CMK (cell line): ENCODE results near the gene CREB5.
"Not testable (repeated sequence)": the region's sequence is repeated elsewhere in the genome, so short reads cannot be mapped to it uniquely, and the experiment has no call there.

ENCODE experiments used
- DNase-seq: peaks from one replicate; pipeline ENCODE4 v3.0.0-alpha.2; 2010; ENCODE audit warnings: low read depth

The CREB5 gene

DNA sequence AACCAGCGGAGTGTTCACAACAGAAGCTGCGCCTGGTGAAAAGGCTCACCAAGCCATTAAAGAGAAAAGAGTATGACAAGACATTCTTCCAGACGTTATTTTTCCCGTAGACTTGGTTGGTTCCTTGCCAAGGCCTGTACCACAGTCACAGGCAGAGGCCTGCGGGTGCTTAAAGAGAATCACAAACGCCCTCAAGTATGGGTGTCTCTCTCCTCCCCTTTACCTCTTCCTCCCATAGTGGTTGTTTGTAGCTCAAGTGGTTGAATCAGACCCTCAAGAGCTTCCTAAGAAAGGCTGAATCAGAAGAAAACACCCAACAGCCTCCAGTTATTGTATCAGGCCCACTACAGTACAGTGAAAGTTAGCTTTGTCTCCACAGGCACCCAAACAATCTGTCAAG, 169.0 kb downstream of the CREB5 start:
- DNase-seq: no peak

DNA sequence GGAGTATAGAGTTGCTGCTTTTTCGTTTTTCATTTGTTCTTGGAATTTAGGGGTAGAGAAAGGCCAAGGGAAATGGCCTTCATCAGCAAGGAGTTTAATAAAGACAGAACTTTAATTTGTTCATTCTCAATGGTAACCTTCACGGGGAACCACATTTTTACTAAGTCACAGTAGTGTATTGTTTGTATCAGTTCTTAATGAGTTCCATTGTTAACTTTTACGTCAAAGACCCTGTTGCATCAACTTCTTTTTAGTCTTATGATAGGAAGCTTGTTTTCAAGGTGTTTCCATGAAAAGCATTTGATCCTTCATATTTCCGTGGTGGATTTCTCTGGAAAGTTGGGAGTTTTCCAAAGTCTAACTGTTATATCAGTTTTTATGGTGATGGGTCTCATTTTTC, 169.9 kb downstream of the CREB5 start:
- DNase-seq: no peak

DNA sequence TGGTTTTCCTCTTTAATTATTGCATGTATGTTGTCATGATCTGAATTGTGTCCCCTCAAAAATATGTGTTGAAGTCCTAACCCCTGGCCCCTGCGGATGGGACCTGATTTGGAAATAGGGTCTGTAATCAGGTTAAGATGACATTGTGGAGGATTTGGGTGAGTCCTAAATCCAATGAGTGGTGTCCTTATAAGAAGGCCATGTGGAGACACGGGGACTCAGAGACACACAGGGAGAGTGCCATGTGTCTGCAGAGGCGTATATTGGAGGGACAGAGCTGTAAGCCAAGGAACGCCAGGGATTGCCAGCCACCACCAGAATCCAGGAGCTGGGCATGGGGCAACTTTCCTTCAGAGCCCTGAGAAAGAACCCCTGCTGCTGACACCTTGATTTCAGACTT, 171.9 kb downstream of the CREB5 start:
- DNase-seq: no peak

DNA sequence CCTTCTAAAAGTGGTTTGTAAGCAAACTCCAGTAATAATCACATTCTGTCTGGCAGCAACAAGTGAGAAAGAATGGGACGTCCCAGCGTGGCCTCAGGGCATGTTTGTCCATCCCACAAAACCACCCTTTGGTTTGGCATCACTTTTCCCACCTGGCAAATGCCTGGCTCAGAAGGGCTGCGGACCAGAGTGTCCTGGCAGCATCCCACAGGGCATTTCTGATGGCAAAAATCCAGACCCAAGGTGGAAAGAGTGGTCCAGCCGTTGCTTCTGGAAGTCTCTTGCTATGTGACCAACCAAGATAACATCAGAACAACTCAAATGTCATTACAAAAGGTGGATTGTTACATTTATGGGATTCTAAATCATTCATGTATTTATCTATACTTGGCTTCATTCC, 174.4 kb downstream of the CREB5 start:
- no peak for DNase-seq

DNA sequence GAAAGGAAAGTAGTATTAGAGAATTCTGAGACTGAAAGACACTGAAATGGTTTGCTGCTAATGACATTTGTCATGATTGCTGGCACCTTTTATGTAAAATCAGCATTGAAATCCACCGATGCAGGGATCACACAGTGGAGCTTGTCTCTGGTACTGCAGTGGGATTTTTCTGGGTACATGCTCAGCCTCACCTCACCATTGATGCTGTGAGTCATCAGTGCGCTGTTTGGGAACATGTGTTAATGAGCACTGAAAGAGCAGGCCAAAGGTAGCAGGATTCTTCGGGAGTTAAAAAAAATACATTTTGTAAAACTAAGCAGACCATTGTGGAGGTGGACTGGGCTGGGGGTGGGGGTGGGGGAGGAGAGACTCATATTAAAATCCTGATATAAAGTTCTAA, 174.9 kb downstream of the CREB5 start:
- no peak for DNase-seq

DNA sequence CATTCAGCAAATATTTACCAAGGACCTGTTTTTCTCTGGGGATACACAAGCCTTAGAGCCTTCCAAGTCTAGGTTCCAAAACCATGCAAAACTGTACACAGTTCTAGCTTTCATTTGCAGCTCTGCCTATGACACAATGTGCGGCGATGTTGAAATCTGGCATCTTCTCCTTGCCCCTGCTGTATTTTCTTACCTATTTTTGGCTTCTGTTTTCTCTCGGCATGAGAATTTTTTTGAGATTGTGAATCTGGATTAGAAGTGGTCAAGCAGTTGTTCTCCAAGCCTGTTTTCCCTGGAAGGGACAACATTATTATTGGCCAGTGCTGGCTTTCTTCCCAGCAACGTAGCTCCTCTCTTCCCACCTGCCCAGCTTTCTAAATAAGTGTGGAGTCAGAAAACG, 176.3 kb downstream of the CREB5 start:
- no peak for DNase-seq

DNA sequence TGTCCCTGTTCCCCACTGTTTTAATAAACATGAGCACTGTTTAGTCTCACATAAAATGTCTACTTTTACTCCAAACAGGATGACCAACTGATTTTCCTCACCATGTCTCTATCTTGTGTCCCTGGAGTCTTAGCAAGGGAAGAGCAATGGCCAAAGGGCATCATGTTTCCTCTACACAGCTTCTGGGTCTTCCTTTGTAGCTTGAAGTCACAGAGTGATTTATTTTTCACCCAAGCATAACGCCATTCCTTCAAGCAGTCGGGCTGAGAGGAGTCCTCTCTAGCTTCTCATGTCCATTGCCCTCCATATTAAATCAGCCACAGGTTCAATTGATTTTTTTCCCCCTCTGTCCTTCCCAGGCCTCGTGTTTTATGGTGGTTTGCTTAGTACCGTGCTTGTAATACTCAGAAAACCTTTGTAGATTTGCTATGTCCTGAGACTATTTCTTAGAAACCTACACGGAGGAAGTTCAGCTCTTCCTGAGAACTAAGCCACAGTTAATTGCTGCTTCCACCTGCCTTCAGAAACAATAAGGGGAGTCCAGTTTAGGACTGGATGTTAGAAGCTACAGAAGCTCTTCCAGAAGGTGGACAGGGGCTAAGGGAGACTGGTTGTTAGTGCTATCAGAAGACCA, 178.8 kb downstream of the CREB5 start:
- no peak for DNase-seq

DNA sequence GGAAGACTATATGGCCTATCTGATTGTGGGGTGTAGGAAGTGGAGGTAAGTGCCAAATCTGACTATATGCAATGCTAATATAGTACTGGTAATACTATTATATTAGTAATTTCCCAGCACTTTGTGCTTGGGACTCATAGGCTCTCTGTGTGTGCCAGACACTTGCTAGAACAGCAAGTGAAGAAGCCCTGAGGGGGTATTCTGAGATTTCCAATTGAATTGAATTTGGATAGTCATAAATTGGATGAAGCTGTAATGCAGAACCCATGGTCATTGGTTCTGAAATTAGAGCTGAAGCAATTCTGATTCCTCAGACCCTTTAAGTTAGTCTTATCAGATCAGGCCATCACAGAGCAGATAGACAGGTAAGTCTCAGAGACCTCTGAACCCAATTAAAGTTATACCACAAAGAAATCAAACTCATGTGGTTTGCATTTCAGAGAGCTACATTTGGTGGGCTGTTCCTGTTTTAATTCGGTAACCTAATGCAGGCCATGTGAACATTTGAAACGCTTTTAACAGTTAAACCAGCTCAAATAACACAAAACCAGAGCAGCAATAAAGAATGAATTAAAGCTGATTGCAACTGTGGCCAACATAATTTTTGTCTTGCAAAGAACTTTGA, 179.5 kb downstream of the CREB5 start:
- no peak for DNase-seq

DNA sequence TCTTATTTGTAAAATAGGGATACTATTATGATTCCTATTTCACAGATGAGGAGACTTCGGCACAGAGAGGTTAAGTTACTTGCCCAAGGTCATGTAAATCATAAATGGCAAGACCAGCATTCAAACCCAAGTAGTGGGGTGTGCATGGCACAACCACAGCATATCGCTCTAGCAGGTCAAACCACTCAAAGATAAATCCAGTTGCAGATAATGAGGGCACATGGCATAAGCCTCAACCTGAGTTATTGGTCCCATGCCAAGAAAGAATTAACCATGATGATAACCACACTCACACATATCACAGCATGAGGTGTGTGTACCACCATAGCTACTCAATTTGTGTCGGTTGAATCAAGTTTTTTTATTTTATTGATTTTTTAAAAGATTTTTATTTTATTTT, 180.5 kb downstream of the CREB5 start:
- DNase-seq: no peak

DNA sequence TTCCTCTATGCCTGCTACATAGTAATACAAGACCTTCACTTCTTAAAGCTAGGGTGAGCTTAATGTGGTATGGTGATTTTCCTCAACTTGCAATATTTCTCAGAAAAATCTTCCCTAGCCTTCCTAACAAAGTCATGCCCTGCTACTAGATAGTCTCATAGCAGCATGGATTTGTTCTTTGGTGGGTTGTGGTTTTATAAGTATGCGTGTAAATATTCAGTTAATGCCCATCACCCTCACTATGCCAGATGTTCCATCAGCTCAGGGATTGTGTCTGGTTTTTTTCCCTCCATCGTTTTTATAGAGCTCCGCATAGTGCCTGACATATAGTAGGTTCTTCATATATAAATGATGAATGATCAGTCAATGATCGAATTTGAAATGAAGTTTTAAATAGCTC, 182.8 kb downstream of the CREB5 start:
- no peak for DNase-seq

DNA sequence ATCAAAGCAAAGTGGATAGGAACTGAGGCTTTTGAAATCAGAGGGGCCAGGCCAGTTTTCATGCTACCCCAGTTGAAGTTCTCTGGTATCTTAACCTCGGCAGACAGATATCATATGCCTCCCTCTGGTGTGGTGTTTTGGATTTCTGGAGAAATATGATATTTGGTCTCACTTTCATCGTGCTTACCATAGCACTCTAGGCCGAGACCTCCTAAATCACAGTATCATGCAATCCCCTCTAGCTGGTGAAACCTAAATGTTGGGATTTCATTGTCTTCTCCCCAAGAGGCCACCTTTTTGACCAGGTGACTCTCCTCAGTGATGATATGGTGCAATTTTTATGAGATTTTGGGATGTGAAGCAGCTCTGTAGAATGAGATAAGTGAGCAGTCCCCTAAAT, 183.5 kb downstream of the CREB5 start:
- no peak for DNase-seq

DNA sequence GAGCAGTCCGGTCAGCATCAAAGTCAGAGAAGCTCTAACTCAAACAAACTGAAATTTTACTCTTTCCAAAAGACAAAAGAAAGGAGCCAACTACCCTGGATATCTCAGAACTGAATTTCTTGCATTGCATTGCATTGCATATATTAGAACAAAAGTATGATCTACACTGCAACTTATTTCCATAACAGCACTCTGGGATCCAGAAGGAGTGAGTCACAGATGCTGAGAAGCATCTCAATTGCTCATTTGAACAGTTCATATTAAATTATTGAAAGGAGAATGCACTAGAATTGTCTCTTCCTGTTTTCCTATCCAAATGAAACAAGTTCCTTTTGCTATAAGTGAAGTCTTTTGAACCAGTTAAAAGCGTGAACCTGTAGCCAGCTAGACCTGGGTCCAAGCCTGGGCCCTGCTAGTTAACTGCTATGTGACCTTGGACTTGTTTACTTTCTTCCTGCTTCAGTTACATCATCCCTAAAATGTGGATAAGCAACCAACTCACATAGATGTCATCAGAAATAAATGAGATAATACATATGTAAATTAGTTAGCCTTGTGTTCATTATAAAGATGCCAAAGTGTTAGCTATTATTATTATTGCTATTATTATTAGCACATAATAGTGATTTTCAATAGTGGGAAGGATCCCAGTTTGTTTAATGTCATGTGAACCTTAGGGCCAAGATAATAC, 184.1 kb downstream of the CREB5 start:
- DNase-seq: no peak

DNA sequence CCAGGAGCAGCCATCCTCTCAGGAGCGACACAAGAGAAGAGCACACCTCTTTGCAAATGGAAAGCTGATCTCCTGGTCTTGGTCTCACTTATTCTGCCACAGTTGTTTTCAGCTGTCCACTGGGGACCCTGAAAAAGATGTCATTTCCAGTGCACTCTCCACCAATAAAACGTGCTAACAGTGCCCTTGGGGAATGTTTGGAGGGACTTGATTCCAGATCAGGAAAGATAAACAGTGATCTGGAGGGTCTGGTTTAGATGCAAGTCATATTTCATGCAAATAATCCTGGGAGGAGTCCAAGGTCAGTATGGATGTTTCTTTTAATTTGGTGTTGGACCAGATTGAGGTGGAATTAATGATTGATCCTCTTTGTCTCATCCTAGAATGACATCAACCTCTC, 185.0 kb downstream of the CREB5 start:
- no peak for DNase-seq

DNA sequence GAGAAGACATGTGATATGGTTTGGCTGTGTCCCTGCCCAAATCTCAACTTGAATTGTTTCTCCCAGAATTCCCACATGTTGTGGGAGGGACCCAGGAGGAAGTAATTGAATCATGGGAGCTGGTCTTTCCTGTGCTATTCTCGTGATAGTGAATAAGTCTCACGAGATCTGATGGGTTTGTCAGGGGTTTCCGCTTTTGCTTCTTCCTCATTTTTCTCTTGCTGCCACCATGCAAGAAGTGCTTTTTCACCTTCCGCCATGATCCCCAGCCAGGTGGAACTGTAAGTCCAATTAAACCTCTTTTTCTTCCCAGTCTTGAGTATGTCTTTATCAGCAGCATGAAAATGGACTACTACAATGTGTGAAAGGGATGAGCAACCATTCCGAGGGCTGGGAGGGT, 185.7 kb downstream of the CREB5 start:
- not testable (repeated sequence) for DNase-seq

DNA sequence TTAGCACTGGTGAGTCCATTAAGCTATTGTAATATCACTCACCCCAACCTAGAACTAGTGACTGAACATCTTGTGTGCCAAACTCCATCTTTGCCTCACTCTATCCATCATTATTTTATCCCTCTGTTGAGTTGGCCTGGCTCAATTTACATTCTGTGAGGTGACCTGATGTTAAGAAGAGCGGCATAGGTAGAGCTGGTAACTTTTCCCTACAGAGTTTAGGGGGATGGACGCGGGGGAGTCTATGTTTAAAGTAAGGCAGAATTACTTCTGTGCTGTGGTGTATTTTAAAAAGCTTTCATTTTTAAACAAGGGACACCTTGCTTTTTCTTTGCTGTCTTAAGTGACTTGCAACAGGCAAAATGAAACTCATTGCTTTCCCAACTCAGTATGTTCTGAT, 186.3 kb downstream of the CREB5 start:
- DNase-seq: no peak

DNA sequence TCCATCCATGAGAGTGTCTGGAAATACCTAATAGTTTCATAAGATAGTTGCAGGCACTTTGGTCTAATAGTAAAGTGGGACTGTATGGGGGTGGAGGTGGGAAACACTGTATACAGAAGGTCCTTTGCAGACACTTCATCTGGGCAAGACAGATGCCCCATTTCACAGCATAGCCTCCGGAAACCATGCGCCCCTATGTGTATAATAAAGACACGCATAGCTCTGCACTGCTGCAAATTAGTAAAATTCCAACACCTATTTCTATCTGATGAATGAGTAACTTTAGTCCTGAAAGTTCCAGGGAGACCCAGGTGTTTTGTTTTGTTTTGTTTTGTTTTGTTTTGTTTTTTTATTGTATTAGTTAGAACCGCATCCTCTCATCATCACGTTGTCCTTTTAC, 187.1 kb downstream of the CREB5 start:
- no peak for DNase-seq

DNA sequence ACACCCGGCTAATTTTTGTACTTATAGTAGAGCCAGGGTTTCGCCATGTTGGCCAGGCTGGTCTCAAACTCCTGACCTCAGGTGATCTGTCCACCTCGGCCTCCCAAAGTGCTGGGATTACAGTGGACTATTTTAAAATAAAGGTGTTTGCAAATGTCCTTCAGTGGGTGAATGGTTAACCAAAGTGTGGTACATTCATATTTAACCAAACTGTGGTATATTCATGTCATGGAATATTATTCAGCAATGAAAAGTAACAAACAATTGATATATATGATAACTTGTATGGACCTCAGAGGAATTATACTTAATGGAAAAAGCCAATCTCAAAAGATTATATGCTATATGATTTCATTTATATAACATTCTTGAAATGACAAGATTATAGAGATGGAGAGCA, 190.0 kb downstream of the CREB5 start:
- no peak for DNase-seq

DNA sequence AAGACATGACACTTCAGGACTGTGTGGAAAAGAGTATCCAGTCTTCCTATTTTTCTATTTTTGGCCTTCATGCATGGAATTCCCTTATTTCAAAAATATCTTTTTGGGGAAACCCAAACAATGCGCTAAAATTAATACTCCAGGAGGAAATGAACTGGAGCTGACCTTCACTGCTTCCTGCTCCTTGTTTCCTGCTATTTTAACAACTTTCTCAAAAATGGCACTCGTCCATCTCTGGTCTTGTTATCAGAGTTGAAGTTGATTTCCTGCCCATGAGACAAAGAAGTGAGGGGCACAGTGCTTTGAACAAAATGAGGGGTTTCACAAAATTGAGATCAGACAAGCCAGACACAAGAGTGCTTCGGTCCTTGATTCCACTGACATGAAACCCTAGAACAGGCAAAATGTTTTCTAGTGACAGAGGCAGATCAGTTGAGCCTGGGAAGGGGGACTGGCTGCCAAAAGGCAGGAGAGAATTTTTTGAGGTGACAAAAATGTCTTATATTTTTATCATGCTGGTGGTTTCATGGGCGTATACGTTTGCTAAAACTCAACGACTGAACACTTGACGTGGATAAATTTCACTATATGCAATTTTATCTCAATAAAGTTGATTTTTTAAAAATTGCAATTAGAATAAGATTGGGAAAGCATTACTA, 193.2 kb downstream of the CREB5 start:
- DNase-seq: no peak

DNA sequence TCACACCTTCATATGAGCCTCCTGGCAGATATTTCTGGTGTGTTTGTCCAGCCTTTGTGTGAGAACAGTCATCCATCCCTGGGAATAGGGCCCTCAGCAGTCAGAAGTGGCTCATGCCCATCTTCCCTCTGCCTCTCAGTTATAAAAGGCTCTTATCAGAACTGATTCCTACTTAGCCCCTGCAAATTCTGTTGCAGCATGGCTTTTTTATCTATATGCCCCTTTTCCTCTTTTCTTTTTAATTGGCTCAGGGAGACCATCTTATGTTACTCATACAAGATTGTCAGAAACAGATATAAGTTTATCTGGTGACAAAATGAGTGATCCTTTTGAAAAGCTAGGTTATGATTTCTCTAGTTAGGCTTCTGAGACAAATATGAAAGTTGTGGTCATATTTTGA, 194.1 kb downstream of the CREB5 start:
- DNase-seq: no peak

DNA sequence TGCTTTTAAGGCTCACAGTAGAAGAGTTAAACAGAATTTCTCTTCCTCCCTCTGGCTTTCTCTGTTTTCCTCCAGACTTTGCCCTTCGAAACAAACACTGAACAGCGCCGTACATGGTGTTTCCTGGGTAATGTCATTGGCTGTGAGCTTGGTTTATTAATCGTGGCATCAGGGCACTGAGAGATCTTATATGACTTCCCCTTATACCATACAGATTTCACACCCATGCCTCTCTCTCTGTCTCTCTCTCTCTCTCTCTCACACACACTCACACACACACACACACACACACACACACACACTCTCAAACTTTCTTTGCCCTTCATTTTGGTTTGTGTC, 195.5 kb downstream of the CREB5 start:
- DNase-seq: no peak

DNA sequence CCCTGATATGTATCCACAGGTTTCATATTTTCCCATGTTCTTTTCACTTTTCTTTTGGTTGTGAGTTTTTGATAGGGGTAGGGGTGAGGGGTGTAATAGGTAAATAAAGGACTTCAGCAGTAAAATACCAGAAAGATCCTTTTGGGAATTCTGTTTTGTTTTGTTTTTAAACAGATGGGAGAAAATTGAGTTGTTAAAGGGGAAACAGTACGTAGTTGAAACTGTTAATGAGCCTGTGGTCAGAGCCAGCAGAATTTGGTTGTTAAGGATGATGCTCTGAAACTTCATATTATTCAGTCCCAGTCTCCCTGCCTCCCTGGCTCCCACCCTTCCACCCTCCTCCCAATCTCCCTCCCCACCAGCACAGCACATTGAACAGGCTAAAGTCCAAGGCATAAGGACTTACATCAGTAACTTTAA, 195.9 kb downstream of the CREB5 start:
- no peak for DNase-seq

DNA sequence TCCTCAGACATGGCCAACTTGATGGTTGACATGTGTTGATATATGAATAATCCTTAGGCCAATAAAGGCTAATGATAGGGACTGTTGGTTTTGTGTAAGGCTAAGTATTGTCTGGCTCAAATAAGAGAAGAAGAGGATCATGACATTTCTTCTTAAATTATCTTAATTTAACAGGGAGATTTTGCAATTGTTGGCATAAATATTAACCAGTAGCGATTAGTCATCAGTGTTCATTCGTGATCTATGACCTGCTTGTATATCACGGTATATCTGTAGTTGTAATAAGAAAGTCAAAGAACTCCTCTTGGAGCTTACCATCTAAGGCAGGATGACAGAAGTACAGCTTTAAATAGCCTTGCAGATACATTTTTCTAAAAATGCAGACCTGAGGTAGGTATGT, 196.4 kb downstream of the CREB5 start:
- DNase-seq: no peak

DNA sequence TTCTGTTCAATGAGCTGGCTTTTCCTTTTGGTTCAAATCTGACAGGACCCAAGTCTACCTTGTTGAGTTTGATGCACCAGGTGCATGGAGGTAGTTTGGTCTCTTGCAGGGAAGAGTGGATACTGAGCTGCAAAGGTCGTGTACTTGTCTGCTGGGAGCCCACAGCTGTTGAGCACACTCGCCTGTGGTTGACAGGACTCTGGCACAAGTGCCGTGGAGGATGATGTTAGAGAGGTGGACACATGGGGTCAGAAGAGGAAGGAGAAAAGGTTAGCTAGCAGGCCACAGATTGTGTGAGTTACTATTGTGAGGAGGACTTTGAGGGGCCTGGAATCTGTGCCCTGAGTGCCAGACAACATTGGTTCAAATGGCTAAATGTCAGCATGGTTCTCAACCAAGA, 197.3 kb downstream of the CREB5 start:
- no peak for DNase-seq
